ENCODE results near the gene NCKAP5. TPM values are rescaled to one million over a fixed set of nuclear protein-coding genes. Genes with fewer than 3 reads are reported as not detected.

Gene NCKAP5
- total and polyA plus RNA-seq, 8 donors, result 4.0 to 22.1 (median 14.4) TPM

GRCh38 chr2:133518700-133519344, 49.4 kb downstream of the NCKAP5 start:
- Histone ChIP-seq H3K27me3 (no peaks in the 10 kb centered on the region), H3K27ac (no peak overlapping the region), H3K9me3 (no peaks in the 10 kb centered on the region), H3K4me3 (no peak overlapping the region), H3K4me1 (no peaks in the 10 kb centered on the region), H3K36me3 (no peaks in the 10 kb centered on the region)
- intact Hi-C loops (cut with DNase I), result no loop called here
- no peak for DNase-seq
- no peak for ATAC-seq
- TF ChIP-seq CTCF (IDR thresholded peaks at IDR 0.05), result no peak

GRCh38 chr2:133517876-133518275, 50.4 kb downstream of the NCKAP5 start:
- H3K36me3 ChIP-seq, result no peaks in the 10 kb centered on the region
- intact Hi-C loops (cut with DNase I), result no loop called here
- no peak overlapping the region for H3K27ac ChIP-seq
- no peaks in the 10 kb centered on the region for H3K4me1 ChIP-seq
- no peaks in the 10 kb centered on the region for H3K9me3 ChIP-seq
- no peak for TF ChIP-seq CTCF (IDR thresholded peaks at IDR 0.05)
- ATAC-seq (no peak), DNase-seq (no peak)
- no peak overlapping the region for H3K4me3 ChIP-seq
- H3K27me3 ChIP-seq, result no peaks in the 10 kb centered on the region

GRCh38 chr2:133516405-133517026, 51.7 kb downstream of the NCKAP5 start:
- intact Hi-C loops (cut with DNase I), result no loop called here
- DNase-seq, result no peak
- Histone ChIP-seq H3K36me3 (no peaks in the 10 kb centered on the region), H3K9me3 (no peaks in the 10 kb centered on the region), H3K27me3 (no peaks in the 10 kb centered on the region), H3K27ac (no peak overlapping the region), H3K4me3 (no peak overlapping the region), H3K4me1 (no peaks in the 10 kb centered on the region)
- ATAC-seq, result no peak
- no peak for TF ChIP-seq CTCF (IDR thresholded peaks at IDR 0.05)

GRCh38 chr2:133515271-133515670, 53.0 kb downstream of the NCKAP5 start:
- no peak for ATAC-seq
- H3K27ac ChIP-seq, result no peak overlapping the region
- no peak for TF ChIP-seq CTCF (IDR thresholded peaks at IDR 0.05)
- no peaks in the 10 kb centered on the region for H3K4me1 ChIP-seq
- no peak for DNase-seq
- H3K36me3 ChIP-seq, result no peaks in the 10 kb centered on the region
- no peak overlapping the region for H3K4me3 ChIP-seq
- intact Hi-C loops (cut with DNase I), result no loop called here
- H3K27me3 ChIP-seq, result no peaks in the 10 kb centered on the region
- H3K9me3 ChIP-seq, result no peaks in the 10 kb centered on the region

- H3K9me3 ChIP-seq, result no peaks in the 10 kb centered on the region
- no peak overlapping the region for H3K27ac ChIP-seq
- H3K4me1 ChIP-seq, result no peaks in the 10 kb centered on the region
- H3K36me3 ChIP-seq, result no peaks in the 10 kb centered on the region
- no peak for DNase-seq
- intact Hi-C loops (cut with DNase I), result no loop called here
- no peak overlapping the region for H3K4me3 ChIP-seq
- no peak for ATAC-seq
- no peaks in the 10 kb centered on the region for H3K27me3 ChIP-seq
- no peak for TF ChIP-seq CTCF (IDR thresholded peaks at IDR 0.05)
These were observed 54.4 kb downstream of the NCKAP5 start for GRCh38 chr2:133513893-133514292.
